ENCODE results near the gene KRT76.

DNA sequence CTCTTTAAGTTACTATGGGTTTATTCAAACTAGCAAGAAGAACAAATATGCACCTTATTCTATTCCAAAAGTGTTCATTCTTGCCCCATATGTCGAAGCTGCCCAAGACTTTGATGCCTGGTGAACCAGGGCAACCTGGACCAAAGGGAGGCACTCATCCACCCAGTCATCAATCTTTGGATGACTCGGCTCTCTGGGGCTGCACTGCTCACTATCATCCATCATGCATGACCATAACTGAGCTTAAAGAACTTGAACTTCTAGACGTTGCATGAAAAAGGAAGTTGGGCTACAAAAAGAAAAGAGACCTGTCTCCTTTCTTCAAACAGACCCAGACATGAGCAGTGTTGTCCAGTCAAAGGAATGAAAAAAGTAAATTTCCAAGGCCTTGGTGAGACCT, 35.6 kb upstream of the KRT76 start:
- TF ChIP-seq, protein P1, sequence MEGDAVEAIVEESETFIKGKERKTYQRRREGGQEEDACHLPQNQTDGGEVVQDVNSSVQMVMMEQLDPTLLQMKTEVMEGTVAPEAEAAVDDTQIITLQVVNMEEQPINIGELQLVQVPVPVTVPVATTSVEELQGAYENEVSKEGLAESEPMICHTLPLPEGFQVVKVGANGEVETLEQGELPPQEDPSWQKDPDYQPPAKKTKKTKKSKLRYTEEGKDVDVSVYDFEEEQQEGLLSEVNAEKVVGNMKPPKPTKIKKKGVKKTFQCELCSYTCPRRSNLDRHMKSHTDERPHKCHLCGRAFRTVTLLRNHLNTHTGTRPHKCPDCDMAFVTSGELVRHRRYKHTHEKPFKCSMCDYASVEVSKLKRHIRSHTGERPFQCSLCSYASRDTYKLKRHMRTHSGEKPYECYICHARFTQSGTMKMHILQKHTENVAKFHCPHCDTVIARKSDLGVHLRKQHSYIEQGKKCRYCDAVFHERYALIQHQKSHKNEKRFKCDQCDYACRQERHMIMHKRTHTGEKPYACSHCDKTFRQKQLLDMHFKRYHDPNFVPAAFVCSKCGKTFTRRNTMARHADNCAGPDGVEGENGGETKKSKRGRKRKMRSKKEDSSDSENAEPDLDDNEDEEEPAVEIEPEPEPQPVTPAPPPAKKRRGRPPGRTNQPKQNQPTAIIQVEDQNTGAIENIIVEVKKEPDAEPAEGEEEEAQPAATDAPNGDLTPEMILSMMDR (IDR thresholded peaks at IDR 0.05) = no peak
- TF ChIP-seq POLR2AphosphoS5 (IDR thresholded peaks at IDR 0.05) = no peak

Data from gastroesophageal sphincter (tissue), 3 donors.